Astrocyte of the spinal cord (primary cell): ENCODE measurements around the gene CAPN12.
A peak's percentile ranks its signal among the peaks of the same experiment; 100 is the strongest.

ENCODE experiments used
- DNase-seq: peaks from one replicate; pipeline ENCODE4 v3.0.0; 2011; ENCODE audit warnings: low read depth, low spot score
- H3K4me3 ChIP-seq: 2 replicates; pipeline ENCODE4 v1.5.1; 2011; ENCODE audit warnings: low read depth, mild to moderate bottlenecking, low read length, moderate library complexity
- CTCF ChIP-seq: IDR thresholded peaks from 2 replicates; pipeline ENCODE4 v1.5.1; 2012; ENCODE audit warnings: low read depth, mild to moderate bottlenecking, low read length, inconsistent platforms
- in situ Hi-C: cut with HindIII; loops from 2 replicates; pipeline ENCODE4 v1.10.0; 2017; ENCODE audit warnings: low sequenced_read_pairs

Gene CAPN12

GRCh38 chr19:38713865-38714264 lies 30.4 kb downstream of the CAPN12 start:
- DNase-seq = no peak
- in situ Hi-C loops = no loop called here
- no peak overlapping the region for H3K4me3 ChIP-seq
- no peak for TF ChIP-seq CTCF

- H3K4me3 ChIP-seq = no peak overlapping the region
- in situ Hi-C loops = no loop called here
- DNase-seq = no peak
- TF ChIP-seq CTCF = no peak
Measured at GRCh38 chr19:38713227-38713649, 31.0 kb downstream of the CAPN12 start.

- no peak overlapping the region for H3K4me3 ChIP-seq
- no peak for DNase-seq
- TF ChIP-seq CTCF = no peak
- in situ Hi-C loops = no loop called here
Measured at GRCh38 chr19:38712161-38712748, 32.0 kb downstream of the CAPN12 start.

GRCh38 chr19:38711726-38712153 lies 32.5 kb downstream of the CAPN12 start:
- in situ Hi-C loops = no loop called here
- peak; percentile 98 for DNase-seq
- H3K4me3 ChIP-seq = no peak overlapping the region
- peak; percentile 25 for TF ChIP-seq CTCF

- no peak for TF ChIP-seq CTCF
- no peak overlapping the region for H3K4me3 ChIP-seq
- DNase-seq = no peak
- in situ Hi-C loops = no loop called here
Measured at GRCh38 chr19:38710928-38711725, 33.1 kb downstream of the CAPN12 start.

GRCh38 chr19:38710416-38710702 lies 33.9 kb downstream of the CAPN12 start:
- no peak overlapping the region for H3K4me3 ChIP-seq
- in situ Hi-C loops = no loop called here
- TF ChIP-seq CTCF = no peak
- no peak for DNase-seq
